ENCODE data around the gene SPNS3. TPM values are rescaled to one million over a fixed set of nuclear protein-coding genes. Genes with fewer than 3 reads are reported as not detected.

Gene SPNS3
- total and polyA plus RNA-seq, 10 of the 15 experiments (the other 5 are each of a cell fraction or from before 2014, with no cell fraction given), result 0.16 to 2.6 (median 0.97) TPM

GRCh38 chr17:4453812-4454591 lies 20.3 kb downstream of the SPNS3 start:
- in situ Hi-C loops (cut with MboI) (no loop called here), intact Hi-C loops (cut with micrococcal nuclease; ENCODE audit: unreplicated experiment) (no loop called here)
- H3K79me2 ChIP-seq (ENCODE audit: control insufficient read depth, insufficient read depth, low read length), result no peaks in the 10 kb centered on the region
- CTCF ChIA-PET, result no interaction called here
- ATAC-seq (no peak), FAIRE-seq (no peak), DNase-seq (ENCODE audit: low read depth, low spot score) (no peak)
- SMC1A ChIA-PET (ENCODE audit: uncharacterized antibody, unreplicated experiment), result no interaction called here
- no peaks in the 10 kb centered on the region for H3K36me3 ChIP-seq (ENCODE audit: control insufficient read depth in 2 of 2, insufficient read depth in 2 of 2, low read length in 1 of 2)
- no peak overlapping the region for H2AFZ ChIP-seq (ENCODE audit: control insufficient read depth, low read depth, low read length)
- BruUV-seq (replicated peaks), result no TSS peak
- no peak overlapping the region for H3K27ac ChIP-seq (ENCODE audit: control insufficient read depth, insufficient read depth)
- H3K4me2 ChIP-seq (ENCODE audit: control insufficient read depth, insufficient read depth), result no peak overlapping the region
- POLR2A ChIA-PET, result no interaction called here
- peaks cover 0 to 2% of the 10 kb centered on the region in 2 experiments; a peak in 1 of 4 replicates for H3K27me3 ChIP-seq (replicated peaks in 1 of 2; ENCODE audit: control insufficient read depth in 2 of 2, insufficient read depth in 2 of 2, low read length in 1 of 2)
- no peak overlapping the region for H3K9ac ChIP-seq (ENCODE audit: control insufficient read depth, insufficient read depth, low read length)
- no peaks in the 10 kb centered on the region for H3K4me1 ChIP-seq (ENCODE audit: control insufficient read depth, insufficient read depth, low read length)
- H4K20me1 ChIP-seq (ENCODE audit: control insufficient read depth, insufficient read depth), result no peaks in the 10 kb centered on the region
- H3K4me3 ChIP-seq, result no peak overlapping the region
- no peaks in the 10 kb centered on the region for H3K9me3 ChIP-seq (replicated peaks; ENCODE audit: control insufficient read depth, insufficient read depth, low read length)
- TF ChIP-seq CBFB (IDR thresholded peaks at IDR 0.05; ENCODE audit: low read depth) (no peak), SPI1 (IDR thresholded peaks at IDR 0.05; ENCODE audit: borderline replicate concordance, insufficient read depth, low read depth, low read length) (peak; percentile 8; the same call in 1 of the 2 replicates), CREM (IDR thresholded peaks at IDR 0.05; ENCODE audit: low read depth) (no peak), PKNOX1 (IDR thresholded peaks at IDR 0.05) (no peak)
- 63% methylated on average over 9 of the region's 9 CpGs for WGBS (ENCODE audit: insufficient coverage, insufficient replicate concordance, low lambda C conversion rate, missing lambda C conversion rate)
- RAD21 ChIA-PET (ENCODE audit: unreplicated experiment), result no interaction called here

- Histone ChIP-seq H3K9ac (ENCODE audit: control insufficient read depth, insufficient read depth, low read length) (no peak overlapping the region), H3K4me1 (ENCODE audit: control insufficient read depth, insufficient read depth, low read length) (no peaks in the 10 kb centered on the region), H3K4me3 (no peak overlapping the region), H4K20me1 (ENCODE audit: control insufficient read depth, insufficient read depth) (no peaks in the 10 kb centered on the region), H3K27me3 (replicated peaks in 1 of 2; ENCODE audit: control insufficient read depth in 2 of 2, insufficient read depth in 2 of 2, low read length in 1 of 2) (0 out of 4 replicates have a peak, but pooled peaks cover 0 to under 1% of the 10 kb centered on the region in 2 experiments), H3K4me2 (ENCODE audit: control insufficient read depth, insufficient read depth) (no peak overlapping the region), H3K9me3 (replicated peaks; ENCODE audit: control insufficient read depth, insufficient read depth, low read length) (peaks cover 2% of the 10 kb centered on the region; the same call in 1 of the 3 replicates), H2AFZ (ENCODE audit: control insufficient read depth, low read depth, low read length) (no peak overlapping the region), H3K79me2 (ENCODE audit: control insufficient read depth, insufficient read depth, low read length) (no peaks in the 10 kb centered on the region), H3K27ac (ENCODE audit: control insufficient read depth, insufficient read depth) (no peak overlapping the region), H3K36me3 (ENCODE audit: control insufficient read depth in 2 of 2, insufficient read depth in 2 of 2, low read length in 1 of 2) (no peaks in the 10 kb centered on the region)
- DNase-seq (ENCODE audit: low read depth, low spot score) (no peak), FAIRE-seq (no peak), ATAC-seq (no peak)
- in situ Hi-C loops (cut with MboI), result no loop called here
- ChIA-PET CTCF (interaction anchor here (1.3 kb wide), 1 partner anchor 36 kb away, joined by 3 read pairs; no protein-coding TSS in a partner anchor), POLR2A (no interaction called here), RAD21 (ENCODE audit: unreplicated experiment) (no interaction called here), SMC1A (ENCODE audit: uncharacterized antibody, unreplicated experiment) (no interaction called here)
- WGBS (ENCODE audit: insufficient coverage, insufficient replicate concordance, low lambda C conversion rate, missing lambda C conversion rate), result 38% methylated on average over 5 of the region's 5 CpGs
- BruUV-seq (replicated peaks), result no TSS peak
- intact Hi-C loops (cut with micrococcal nuclease; ENCODE audit: unreplicated experiment), result no loop called here
- no peak for TF ChIP-seq TCF12 (IDR thresholded peaks at IDR 0.05; ENCODE audit: low read depth, low read length)
Measured at GRCh38 chr17:4460661-4461060, 26.9 kb downstream of the SPNS3 start.
